DMS53 treated with DMSO at 0.1 percent for 48 hours (cell line): ENCODE results near the gene PLK1.
"Not testable (repeated sequence)": the region's sequence is repeated elsewhere in the genome, so short reads cannot be mapped to it uniquely, and the experiment has no call there.

Source experiments
- DNase-seq: peaks from one replicate; lab custom pipeline; 2025; ENCODE audit not compliant: unreplicated experiment; lab: John Stamatoyannopoulos, UW

The PLK1 gene

GRCh38 chr16:23706439-23706838 is 27.8 kb downstream of the PLK1 start:
- no peak for DNase-seq

- DNase-seq: no peak
Measured at GRCh38 chr16:23709536-23709935, 30.8 kb downstream of the PLK1 start.

GRCh38 chr16:23710008-23710407 is 31.3 kb downstream of the PLK1 start:
- no peak for DNase-seq

DNA sequence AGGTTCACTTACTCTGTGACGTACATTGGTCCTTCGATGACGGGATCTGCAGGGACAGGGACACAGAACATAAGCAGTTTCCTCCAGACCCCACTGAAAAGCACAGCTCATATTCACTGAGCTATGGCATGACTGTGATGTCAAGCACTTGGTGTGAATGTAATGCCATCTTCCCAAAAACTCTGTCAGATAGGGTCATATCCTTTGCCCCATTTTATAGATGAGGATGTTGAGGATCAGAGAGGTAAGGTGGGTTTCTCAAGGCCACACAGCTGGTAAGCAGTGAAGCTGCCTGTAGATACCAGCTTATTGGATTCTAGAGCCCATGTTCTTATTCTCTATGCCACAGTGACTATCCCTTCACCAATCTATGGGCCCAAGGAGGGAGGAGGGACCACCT is 31.8 kb downstream of the PLK1 start:
- DNase-seq: no peak

DNA sequence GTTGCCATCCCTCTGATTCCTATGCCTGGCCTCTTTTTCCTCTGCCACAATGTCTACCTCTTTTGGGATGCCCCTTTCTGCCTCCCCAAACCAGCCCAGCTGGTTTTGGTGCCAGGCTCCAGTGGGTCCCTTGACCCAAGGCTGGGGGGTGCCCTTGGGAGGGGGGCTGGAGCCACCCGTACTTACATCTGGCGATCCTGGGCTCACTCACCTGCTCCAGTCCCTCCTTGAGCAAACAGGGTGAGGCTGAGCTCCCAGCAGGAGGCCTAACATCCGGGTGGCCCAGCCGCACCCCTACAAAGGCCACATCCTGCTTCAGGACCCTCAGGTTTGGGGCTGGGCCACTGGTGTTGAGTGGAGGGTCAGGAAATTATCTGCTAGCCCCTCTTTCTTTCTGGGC is 33.1 kb downstream of the PLK1 start:
- DNase-seq: no peak

DNA sequence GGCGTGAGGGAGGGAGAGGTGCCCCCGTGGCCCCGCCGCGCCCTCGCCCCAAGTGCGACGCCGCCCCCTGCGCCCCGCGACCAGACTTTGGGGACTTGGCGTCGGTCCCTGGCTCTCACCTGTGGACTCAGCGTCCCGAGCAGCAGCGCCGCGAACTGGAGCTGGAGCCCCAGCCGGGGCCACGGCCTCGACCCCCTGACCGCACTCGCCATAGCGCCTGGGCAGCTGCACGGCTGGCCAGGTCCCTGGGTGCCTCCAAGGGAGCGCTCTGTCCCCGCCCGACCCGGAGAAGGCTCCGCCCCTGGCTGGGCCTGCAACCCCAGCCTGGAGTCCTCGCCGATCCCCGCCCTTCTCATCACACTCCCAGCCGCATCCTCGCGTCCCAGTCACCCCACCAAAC is 34.3 kb downstream of the PLK1 start, which contains the start of gene ERN2:
Gene ERN2, minus strand, starts transcription at position 247 of the 400 bp plus-strand sequence. Its CDS starts 35 bp downstream, at position 212.
- DNase-seq: no peak

DNA sequence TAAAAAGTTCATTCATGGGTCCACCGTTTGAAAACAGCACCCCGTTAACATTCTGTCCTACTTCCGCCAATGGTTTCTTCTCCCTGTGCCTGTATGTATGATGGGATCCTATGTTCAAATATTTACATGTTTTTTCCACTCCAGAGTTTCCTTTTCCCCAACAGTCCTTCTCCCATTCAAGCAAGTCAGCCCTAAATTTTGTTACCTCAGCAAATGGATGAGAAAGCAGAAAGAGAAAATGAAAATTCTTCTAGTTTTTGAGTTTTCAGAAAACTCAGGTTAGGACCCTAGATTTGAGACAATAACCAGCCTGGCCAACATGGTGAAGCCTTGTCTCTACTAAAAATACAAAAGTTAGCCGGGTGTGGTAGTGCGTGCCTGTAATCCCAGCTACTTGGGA is 37.8 kb downstream of the PLK1 start:
- DNase-seq: no peak

DNA sequence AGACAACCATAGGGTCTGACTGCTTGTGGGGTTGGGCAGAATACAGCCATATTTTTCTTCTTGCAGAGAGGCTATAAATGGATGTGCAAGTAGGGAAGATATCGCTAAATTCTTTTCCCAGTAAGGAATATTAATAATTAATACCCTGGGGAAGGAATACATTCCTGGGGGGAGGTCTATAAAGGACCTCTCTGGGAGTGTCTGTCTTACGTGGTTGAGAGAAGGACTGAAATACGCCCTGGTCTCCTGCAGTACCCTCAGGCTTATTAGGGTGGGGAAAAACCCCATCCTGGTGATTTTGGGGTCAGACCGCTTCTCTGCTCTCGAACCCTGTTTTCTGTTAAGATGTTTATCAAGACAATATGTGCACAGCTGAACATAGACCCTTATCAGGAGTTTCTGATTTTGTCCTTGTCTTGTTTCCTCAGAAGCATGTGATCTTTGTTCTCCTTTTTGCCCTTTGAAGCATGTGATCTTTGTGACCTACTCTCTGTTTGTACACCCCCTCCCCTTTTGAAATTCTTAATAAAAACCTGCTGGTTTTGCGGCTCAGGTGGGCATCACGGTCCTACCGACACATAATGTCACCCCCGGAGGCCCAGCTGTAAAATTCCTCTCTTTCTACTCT is 44.0 kb downstream of the PLK1 start:
- DNase-seq: not testable (repeated sequence)

DNA sequence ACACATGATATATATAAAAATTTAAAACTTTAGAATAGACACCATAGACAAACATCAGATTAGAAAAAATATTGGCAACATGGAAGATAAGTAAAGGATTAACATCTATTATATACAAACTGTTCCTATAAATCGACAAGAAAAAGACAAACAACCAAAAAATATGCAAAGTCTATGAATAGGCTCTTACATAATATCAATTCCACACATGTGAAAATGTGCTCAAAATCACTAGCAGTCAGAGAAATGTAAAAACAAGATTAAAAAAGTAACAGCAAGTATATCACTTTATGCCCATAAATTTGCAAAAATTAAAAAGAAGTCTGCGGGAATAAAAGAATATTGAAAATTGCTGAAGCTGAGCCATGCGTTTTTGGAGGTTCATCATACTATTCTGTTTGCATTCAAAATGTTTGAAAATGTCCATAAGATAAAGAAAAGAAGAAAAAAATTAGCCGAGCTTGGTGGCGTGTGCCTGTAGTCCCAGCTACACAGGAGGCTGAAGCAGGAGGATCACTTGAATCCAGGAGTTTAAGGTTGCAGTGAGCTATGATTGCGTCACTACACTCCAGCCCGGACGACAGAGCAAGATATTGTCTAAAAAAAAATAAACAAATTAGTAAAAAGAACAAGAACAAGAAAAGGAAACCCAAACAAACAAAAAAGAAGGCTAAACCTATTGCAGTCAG is 45.6 kb downstream of the PLK1 start:
- no peak for DNase-seq

- DNase-seq: no peak
Measured at GRCh38 chr16:23724785-23725131, 46.1 kb downstream of the PLK1 start.

GRCh38 chr16:23726710-23727109 is 48.0 kb downstream of the PLK1 start:
- no peak for DNase-seq

DNA sequence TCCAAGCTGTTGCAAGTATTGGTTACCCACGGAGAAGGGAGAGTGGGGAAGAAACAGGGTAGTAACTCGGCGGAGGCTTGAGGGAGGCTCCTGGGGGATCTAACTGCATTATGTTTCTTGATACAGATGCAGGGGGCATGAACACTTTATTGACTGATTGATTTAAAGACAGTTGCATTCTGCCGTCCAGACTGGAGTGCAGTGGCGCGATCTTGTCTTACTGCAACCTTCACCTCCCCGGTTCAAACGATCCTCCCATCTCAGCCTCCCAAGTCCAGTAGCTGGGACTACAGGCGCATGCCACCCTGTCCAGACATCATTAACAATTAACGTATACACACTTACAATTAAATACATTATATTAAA is 49.4 kb downstream of the PLK1 start:
- DNase-seq: no peak

DNA sequence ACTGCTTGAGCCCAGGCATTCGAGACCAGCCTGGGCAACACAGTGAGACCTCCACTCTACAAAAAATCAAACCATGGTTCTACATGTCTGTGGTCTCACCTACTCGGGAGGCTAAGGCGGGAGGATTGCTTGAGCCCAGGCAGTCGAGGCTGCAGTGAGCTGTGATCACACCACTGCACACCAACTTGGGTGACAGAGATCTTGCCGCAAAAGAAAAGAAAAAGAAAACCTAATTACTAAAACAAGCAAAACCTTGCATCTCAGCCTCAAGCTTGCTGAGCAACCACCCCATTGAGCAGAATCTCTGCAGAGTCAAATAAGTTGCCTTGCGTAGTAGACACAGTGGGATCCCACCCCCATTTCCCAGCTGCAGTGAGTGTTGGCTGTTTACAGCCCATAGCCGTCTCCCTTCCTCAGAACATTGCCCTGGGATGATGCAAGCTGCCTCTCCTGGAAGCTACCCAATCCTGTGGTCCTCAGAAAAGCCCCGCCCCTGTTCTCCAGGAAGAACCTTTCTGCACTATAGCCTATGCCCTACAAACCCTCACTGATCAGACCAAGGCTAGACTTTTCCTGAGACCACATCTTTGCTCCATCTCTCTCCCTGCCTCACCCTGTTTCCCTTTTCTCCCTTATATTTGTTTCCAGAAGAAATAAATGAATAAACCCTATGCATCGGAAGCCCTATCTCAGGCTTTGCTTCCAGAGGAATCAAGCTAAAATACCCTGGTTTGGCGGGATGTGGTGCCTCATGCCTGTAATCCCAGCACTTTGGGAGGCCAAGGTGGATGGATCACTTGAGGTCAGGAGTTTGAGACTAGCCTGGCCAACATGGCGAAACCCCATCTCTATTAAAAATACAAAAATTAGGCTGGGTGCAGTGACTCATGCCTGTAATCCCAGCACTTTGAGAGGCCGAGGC is 51.1 kb downstream of the PLK1 start:
- DNase-seq: no peak

DNA sequence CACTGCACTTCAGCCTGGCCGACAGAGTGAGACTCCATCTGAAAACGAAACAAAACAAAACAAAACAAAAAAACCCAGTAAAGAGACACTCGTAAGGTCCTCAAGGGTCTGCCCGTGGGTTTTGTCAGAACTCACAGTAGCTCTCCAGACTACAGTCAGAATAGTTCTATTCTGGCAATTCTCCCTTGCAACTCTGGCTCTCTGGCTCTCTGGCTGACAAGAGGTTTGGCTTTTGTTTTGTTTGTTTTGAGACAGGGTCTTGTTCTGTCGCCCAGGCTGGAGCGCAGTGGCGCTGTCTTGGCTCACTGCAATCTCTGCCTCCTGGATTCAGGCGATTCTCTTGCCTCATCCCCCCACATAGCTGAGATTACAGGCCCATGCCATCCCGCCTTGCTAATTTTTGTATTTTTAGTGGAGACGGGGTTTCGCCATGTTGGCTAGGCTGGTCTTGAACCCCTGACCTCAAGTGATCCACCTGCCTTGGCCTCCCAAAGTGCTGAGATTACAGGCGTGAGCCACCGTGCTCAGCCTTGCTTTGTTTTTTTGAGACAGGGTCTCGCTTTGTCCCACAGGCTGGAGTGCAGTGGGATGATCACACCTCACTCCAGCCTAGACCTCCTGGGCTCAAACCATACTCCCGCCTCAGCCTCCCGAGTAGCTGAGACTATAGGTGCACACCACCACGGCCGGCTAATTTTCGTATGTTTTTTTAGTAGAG is 55.6 kb downstream of the PLK1 start:
- DNase-seq: no peak

DNA sequence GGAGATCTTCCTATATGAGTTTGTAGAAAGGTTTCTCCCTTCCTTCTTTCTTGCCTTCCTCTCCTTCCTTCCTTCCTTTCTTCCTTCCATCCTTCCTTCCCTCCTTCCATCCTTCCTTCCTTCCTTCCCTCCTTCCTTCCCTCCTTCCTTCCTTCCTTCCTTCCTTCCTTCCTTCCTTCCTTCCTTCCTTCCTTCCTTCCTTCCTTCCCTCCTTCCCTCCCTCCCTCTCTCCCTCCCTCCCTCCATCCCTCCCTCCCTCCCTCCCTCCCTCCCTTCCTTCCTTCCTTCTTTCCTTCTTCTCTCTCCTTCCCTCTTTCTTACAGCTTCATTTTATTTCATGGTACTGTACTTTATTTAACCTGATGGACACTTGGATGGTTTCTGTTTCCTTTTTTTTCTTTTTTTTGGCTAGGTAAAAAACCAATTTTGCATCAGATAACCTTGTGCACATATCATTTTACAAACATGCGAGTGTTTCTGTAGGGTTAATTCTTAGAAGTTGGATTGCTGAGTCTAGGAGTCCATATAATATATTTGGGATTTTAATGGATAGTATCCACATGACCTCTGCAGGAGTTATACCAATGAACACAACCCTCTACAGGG is 58.8 kb downstream of the PLK1 start:
- not testable (repeated sequence) for DNase-seq

- no peak for DNase-seq
Measured at GRCh38 chr16:23739516-23739915, 60.8 kb downstream of the PLK1 start.
